Lung (tissue), 12 donors: ENCODE measurements around the gene ABHD12. TPM values are rescaled to one million over a fixed set of nuclear protein-coding genes. Genes with fewer than 3 reads are reported as not detected.
A peak's percentile ranks its signal among the peaks of the same experiment; 100 is the strongest.
"Not testable (repeated sequence)": the region's sequence is repeated elsewhere in the genome, so short reads cannot be mapped to it uniquely, and the experiment has no call there.

Experiments used
- ATAC-seq: fragments of 200-7000 bp; cut with Tn5 transposase; one replicate; pipeline ENCODE4 v1.9.1; 2020; ENCODE audit warnings: moderate number of reproducible peaks; ENCODE audit not compliant: insufficient read depth, low FRiP score
- DNase-seq, 3 donors: peaks; one replicate each; pipeline ENCODE4 v3.0.0-alpha.2; 2013 to 2017
- H3K27ac ChIP-seq, 2 donors: one replicate each; pipeline ENCODE4 v1.5.1; 2013; ENCODE audit warnings: mild to moderate bottlenecking in 2 of 2, moderate library complexity in 2 of 2, control low read depth in 1 of 2, inconsistent platforms in 1 of 2, low read depth in 1 of 2, low read length in 1 of 2
- H3K27me3 ChIP-seq, 3 donors: one replicate each; pipeline ENCODE4 v1.5.1; 2013; ENCODE audit warnings: low read length in 2 of 3; ENCODE audit not compliant: control insufficient read depth in 3 of 3, insufficient read depth in 3 of 3
- H3K36me3 ChIP-seq, 4 donors: one replicate each; pipeline ENCODE4 v1.5.1; 2013; ENCODE audit warnings: low read length in 4 of 4, mild to moderate bottlenecking in 1 of 4, moderate library complexity in 1 of 4; ENCODE audit not compliant: control insufficient read depth in 4 of 4, insufficient read depth in 4 of 4
- H3K4me1 ChIP-seq, 5 donors: one replicate each; pipeline ENCODE4 v1.5.1; 2013; ENCODE audit warnings: low read length in 5 of 5, mild to moderate bottlenecking in 2 of 5, moderate library complexity in 1 of 5; ENCODE audit not compliant: control insufficient read depth in 5 of 5, insufficient read depth in 5 of 5
- H3K4me3 ChIP-seq: one replicate; pipeline ENCODE4 v1.5.1; 2013; ENCODE audit warnings: mild to moderate bottlenecking, control low read depth, moderate library complexity
- H3K9ac ChIP-seq, 2 donors: one replicate each; pipeline ENCODE4 v1.5.1; 2013; ENCODE audit warnings: low read length in 2 of 2, control low read depth in 1 of 2; ENCODE audit not compliant: insufficient read depth in 1 of 2
- H3K9me3 ChIP-seq, 4 donors: one replicate each; pipeline ENCODE4 v1.5.1; 2013; ENCODE audit warnings: low read length in 3 of 4, mild to moderate bottlenecking in 1 of 4, moderate library complexity in 1 of 4; ENCODE audit not compliant: control insufficient read depth in 4 of 4, insufficient read depth in 3 of 4
- CTCF ChIP-seq: IDR thresholded peaks from 2 replicates; pipeline ENCODE4 v1.5.1; 2012; ENCODE audit warnings: mild to moderate bottlenecking; ENCODE audit errors: control extremely low read depth, extremely low read depth
- WGBS, 2 donors: extraction: QIAGEN DNeasy Blood & Tissue Kit; methylation state at CpG; one replicate each; pipeline ENCODE4 v1.1.7; 2013; 5-methylcytosine and 5-hydroxymethylcytosine counted together
- polyA plus RNA-seq, 2 donors: library from polyadenylated mRNA; stranded (reverse); fragments of 200-250 nt; gene quantifications; one replicate each; pipeline ENCODE4 v1.2.1, GENCODE V29; 2013
- total RNA-seq, 2 donors: library from RNA; depleted of rRNA in 1 of 2; stranded (reverse); fragments of >200 nt in 1 of 2; gene quantifications; one replicate each; pipeline ENCODE4 v1.2.1, GENCODE V29; 2014 to 2021
- donor health status: control.
- donor health status: control.
- donor health status: Bipolar disorder and iron deficiency.
- donor health status: healthy.
- donor health status: DM: yes; HTN: yes; CAD: no.

ABHD12 gene
- total and polyA plus RNA-seq, 4 donors = 34.3 to 58.1 (median 44.6) TPM

GRCh38 chr20:25402583-25402982 lies 11.9 kb upstream of the ABHD12 start:
- DNase-seq (no peak), ATAC-seq (no peak)
- no peaks in the 10 kb centered on the region for H3K4me1 ChIP-seq
- H3K27ac ChIP-seq = no peak overlapping the region
- 96 to 98% methylated on average over 7 of the region's 7 CpGs for WGBS, 2 donors
- H3K9me3 ChIP-seq = peaks cover 0 to 8% (median 6%) of the 10 kb centered on the region in 4 donors
- no peaks in the 10 kb centered on the region for H3K36me3 ChIP-seq
- TF ChIP-seq CTCF = no peak
- no peak overlapping the region for H3K9ac ChIP-seq
- H3K27me3 ChIP-seq = no peaks in the 10 kb centered on the region
- no peak overlapping the region for H3K4me3 ChIP-seq

- not testable (repeated sequence) for DNase-seq, H3K9me3 ChIP-seq, ATAC-seq, H3K9ac ChIP-seq, H3K36me3 ChIP-seq, H3K4me3 ChIP-seq, H3K27ac ChIP-seq, H3K27me3 ChIP-seq, H3K4me1 ChIP-seq
- WGBS, 2 donors = 80 to 82% methylated on average over 11 of the region's 11 CpGs
Observed at GRCh38 chr20:25400291-25400732, 9.7 kb upstream of the ABHD12 start.

GRCh38 chr20:25399037-25399430 lies 8.4 kb upstream of the ABHD12 start:
- Histone ChIP-seq H3K27ac (no peak overlapping the region), H3K27me3 (no peaks in the 10 kb centered on the region), H3K9me3 (peaks cover 0 to 8% (median 6%) of the 10 kb centered on the region in 4 donors), H3K36me3 (no peaks in the 10 kb centered on the region), H3K9ac (no peak overlapping the region), H3K4me1 (no peaks in the 10 kb centered on the region), H3K4me3 (no peak overlapping the region)
- TF ChIP-seq CTCF = peak; percentile 42
- ATAC-seq (peak; percentile 53), DNase-seq (peak; percentile 34 to 84 (median 82))
- WGBS, 2 donors = 20 to 35% methylated on average over 5 of the region's 5 CpGs

- 57 to 60% methylated on average over 4 of the region's 4 CpGs for WGBS, 2 donors
- TF ChIP-seq CTCF = no peak
- H3K9me3 ChIP-seq = peaks cover 0 to 8% (median 6%) of the 10 kb centered on the region in 4 donors
- H3K36me3 ChIP-seq = no peaks in the 10 kb centered on the region
- no peak overlapping the region for H3K9ac ChIP-seq
- H3K27me3 ChIP-seq = no peaks in the 10 kb centered on the region
- DNase-seq (no peak), ATAC-seq (no peak)
- no peak overlapping the region for H3K4me3 ChIP-seq
- H3K27ac ChIP-seq = no peak overlapping the region
- no peaks in the 10 kb centered on the region for H3K4me1 ChIP-seq
Observed at GRCh38 chr20:25398376-25399036, 7.9 kb upstream of the ABHD12 start.
